Measurements from ENCODE around the gene ARL2BP.
"Not testable (repeated sequence)": the region's sequence is repeated elsewhere in the genome, so short reads cannot be mapped to it uniquely, and the experiment has no call there.

DNA sequence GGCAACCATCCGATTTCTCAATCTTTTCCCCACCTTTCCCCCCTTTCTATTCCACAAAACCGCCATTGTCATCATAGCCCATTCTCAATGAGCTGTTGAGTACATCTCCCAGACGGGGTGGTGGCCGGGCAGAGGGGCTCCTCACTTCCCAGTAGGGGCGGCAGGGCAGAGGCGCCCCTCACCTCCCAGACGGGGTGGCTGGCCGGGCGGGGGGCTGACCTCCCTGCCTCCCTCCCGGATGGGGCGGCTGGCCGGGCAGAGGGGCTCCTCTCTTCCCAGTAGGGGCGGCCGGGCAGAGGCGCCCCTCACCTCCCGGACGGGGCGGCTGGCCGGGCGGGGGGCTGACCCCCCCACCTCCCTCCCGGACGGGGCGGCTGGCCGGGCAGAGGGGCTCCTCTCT lies 44.7 kb upstream of the ARL2BP start:
- TF ChIP-seq ZFP3 (CRISPR knock-in tag; IDR thresholded peaks at IDR 0.05); TOX (CRISPR knock-in tag; IDR thresholded peaks at IDR 0.05; ENCODE audit: borderline replicate concordance); ESRRG (CRISPR knock-in tag; IDR thresholded peaks at IDR 0.05); ZNF70 (CRISPR knock-in tag; IDR thresholded peaks at IDR 0.05): not testable (repeated sequence)
- TF ChIP-seq, protein P1, sequence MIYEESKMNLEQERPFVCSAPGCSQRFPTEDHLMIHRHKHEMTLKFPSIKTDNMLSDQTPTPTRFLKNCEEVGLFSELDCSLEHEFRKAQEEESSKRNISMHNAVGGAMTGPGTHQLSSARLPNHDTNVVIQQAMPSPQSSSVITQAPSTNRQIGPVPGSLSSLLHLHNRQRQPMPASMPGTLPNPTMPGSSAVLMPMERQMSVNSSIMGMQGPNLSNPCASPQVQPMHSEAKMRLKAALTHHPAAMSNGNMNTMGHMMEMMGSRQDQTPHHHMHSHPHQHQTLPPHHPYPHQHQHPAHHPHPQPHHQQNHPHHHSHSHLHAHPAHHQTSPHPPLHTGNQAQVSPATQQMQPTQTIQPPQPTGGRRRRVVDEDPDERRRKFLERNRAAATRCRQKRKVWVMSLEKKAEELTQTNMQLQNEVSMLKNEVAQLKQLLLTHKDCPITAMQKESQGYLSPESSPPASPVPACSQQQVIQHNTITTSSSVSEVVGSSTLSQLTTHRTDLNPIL (CRISPR knock-in tag; IDR thresholded peaks at IDR 0.05; ENCODE audit: low read depth) = not testable (repeated sequence)
- TF ChIP-seq, protein P2, sequence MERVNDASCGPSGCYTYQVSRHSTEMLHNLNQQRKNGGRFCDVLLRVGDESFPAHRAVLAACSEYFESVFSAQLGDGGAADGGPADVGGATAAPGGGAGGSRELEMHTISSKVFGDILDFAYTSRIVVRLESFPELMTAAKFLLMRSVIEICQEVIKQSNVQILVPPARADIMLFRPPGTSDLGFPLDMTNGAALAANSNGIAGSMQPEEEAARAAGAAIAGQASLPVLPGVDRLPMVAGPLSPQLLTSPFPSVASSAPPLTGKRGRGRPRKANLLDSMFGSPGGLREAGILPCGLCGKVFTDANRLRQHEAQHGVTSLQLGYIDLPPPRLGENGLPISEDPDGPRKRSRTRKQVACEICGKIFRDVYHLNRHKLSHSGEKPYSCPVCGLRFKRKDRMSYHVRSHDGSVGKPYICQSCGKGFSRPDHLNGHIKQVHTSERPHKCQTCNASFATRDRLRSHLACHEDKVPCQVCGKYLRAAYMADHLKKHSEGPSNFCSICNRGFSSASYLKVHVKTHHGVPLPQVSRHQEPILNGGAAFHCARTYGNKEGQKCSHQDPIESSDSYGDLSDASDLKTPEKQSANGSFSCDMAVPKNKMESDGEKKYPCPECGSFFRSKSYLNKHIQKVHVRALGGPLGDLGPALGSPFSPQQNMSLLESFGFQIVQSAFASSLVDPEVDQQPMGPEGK (CRISPR knock-in tag; IDR thresholded peaks at IDR 0.05; ENCODE audit: borderline replicate concordance) = not testable (repeated sequence)

All from SK-N-SH treated with all-trans-retinoic acid at 6 μM for 48 hours (cell line).